OCI-LY3 (cell line): ENCODE data around the gene FOXO1.

Source experiments
- H2AFZ ChIP-seq: fragments of 200-600, 300-600 bp; shearing (Covaris generic); 2 replicates; pipeline ENCODE4 v1.6.0; 2014; ENCODE audit warnings: antibody characterized with exemption, low read depth, low read length
- H3K27ac ChIP-seq: fragments of 200-600, 300-600 bp; sonication (generic); 2 replicates; pipeline ENCODE4 v1.5.1; 2014; ENCODE audit warnings: mild to moderate bottlenecking, low read length, moderate library complexity, mixed read lengths
- H3K27me3 ChIP-seq: fragments of 200-600, 300-600 bp; sonication (generic); 2 replicates; pipeline ENCODE4 v1.6.1; 2014; ENCODE audit warnings: low read depth, low read length, mixed read lengths
- H3K36me3 ChIP-seq: fragments of 200-600, 300-600 bp; sonication (generic); replicated peaks from 2 replicates; pipeline ENCODE3; 2014; ENCODE audit warnings: low read depth, low read length, mixed read lengths
- H3K4me1 ChIP-seq: fragments of 300-600, 200-600 bp; sonication (generic); 2 replicates; pipeline ENCODE4 v1.6.1; 2014; ENCODE audit warnings: low read length, mixed read lengths
- H3K4me2 ChIP-seq: fragments of 200-600, 300-600 bp; sonication (generic); 2 replicates; pipeline ENCODE4 v1.6.1; 2014; ENCODE audit warnings: low read length, mixed read lengths
- H3K4me3 ChIP-seq: fragments of 300-600, 200-600 bp; sonication (generic); 2 replicates; pipeline ENCODE4 v1.5.1; 2014; ENCODE audit warnings: antibody characterized with exemption, mild to moderate bottlenecking, low read length, moderate library complexity
- H3K79me2 ChIP-seq: fragments of 300-600, 200-600 bp; shearing (Covaris generic); 2 replicates; pipeline ENCODE4 v1.6.1; 2014; ENCODE audit warnings: mild to moderate bottlenecking, low read length, mixed read lengths
- H3K9ac ChIP-seq: fragments of 300-600, 200-600 bp; shearing (Covaris generic); 2 replicates; pipeline ENCODE4 v1.6.0; 2014; ENCODE audit warnings: mild to moderate bottlenecking, low read length, moderate library complexity
- H3K9me3 ChIP-seq: fragments of 200-600, 300-600 bp; shearing (Covaris generic); 2 replicates; pipeline ENCODE4 v1.6.1; 2014; ENCODE audit warnings: low read length, mixed read lengths; ENCODE audit not compliant: insufficient read depth
- H4K20me1 ChIP-seq: fragments of 200-600, 300-600 bp; sonication (generic); 2 replicates; pipeline ENCODE4 v1.6.1; 2016; ENCODE audit warnings: low read length, mixed read lengths; ENCODE audit not compliant: insufficient read depth
- CTCF ChIP-seq: fragments of 200-600, 300-600 bp; sonication (generic); IDR thresholded peaks from 2 replicates; pipeline ENCODE4 v1.5.1; 2014; ENCODE audit warnings: antibody characterized with exemption, low read length, low read depth
- EZH2phosphoT487 ChIP-seq: fragments of 200-600 bp; shearing (Covaris generic); IDR thresholded peaks from 2 replicates; pipeline ENCODE4 v1.6.1; 2018; ENCODE audit warnings: antibody characterized with exemption, mixed run types, low read depth

FOXO1 gene

GRCh38 chr13:40558656-40559055, 107.8 kb downstream of the FOXO1 start:
- Histone ChIP-seq H3K36me3 (peaks cover 17% of the 10 kb centered on the region), H3K27ac (no peak overlapping the region), H3K9me3 (no peaks in the 10 kb centered on the region), H3K4me1 (no peaks in the 10 kb centered on the region), H3K9ac (no peak overlapping the region), H3K27me3 (no peaks in the 10 kb centered on the region), H3K79me2 (peaks cover 61% of the 10 kb centered on the region), H2AFZ (no peak overlapping the region), H3K4me2 (no peak overlapping the region), H4K20me1 (peaks cover 64% of the 10 kb centered on the region), H3K4me3 (no peak overlapping the region)
- TF ChIP-seq CTCF (no peak), EZH2phosphoT487 (no peak)

GRCh38 chr13:40556453-40556852, 110.0 kb downstream of the FOXO1 start:
- Histone ChIP-seq H3K79me2 (peaks cover 43% of the 10 kb centered on the region), H3K4me3 (no peak overlapping the region), H3K27ac (no peak overlapping the region), H3K9me3 (no peaks in the 10 kb centered on the region), H3K4me2 (no peak overlapping the region), H3K4me1 (no peaks in the 10 kb centered on the region), H4K20me1 (peaks cover 46% of the 10 kb centered on the region), H3K27me3 (no peaks in the 10 kb centered on the region), H3K36me3 (peaks cover 17% of the 10 kb centered on the region), H2AFZ (no peak overlapping the region), H3K9ac (no peak overlapping the region)
- no peak for TF ChIP-seq CTCF

- no peak overlapping the region for H3K4me2 ChIP-seq
- TF ChIP-seq EZH2phosphoT487, result no peak
- no peaks in the 10 kb centered on the region for H3K9me3 ChIP-seq
- H3K27me3 ChIP-seq, result no peaks in the 10 kb centered on the region
- H3K27ac ChIP-seq, result no peak overlapping the region
- H3K79me2 ChIP-seq, result peaks cover 19% of the 10 kb centered on the region
- no peak overlapping the region for H2AFZ ChIP-seq
- no peaks in the 10 kb centered on the region for H3K4me1 ChIP-seq
- peaks cover under 1% of the 10 kb centered on the region for H3K36me3 ChIP-seq
- no peak overlapping the region for H3K4me3 ChIP-seq
- H4K20me1 ChIP-seq, result peaks cover 23% of the 10 kb centered on the region
- H3K9ac ChIP-seq, result no peak overlapping the region
These were observed 113.1 kb downstream of the FOXO1 start for GRCh38 chr13:40553356-40553755.

- H3K4me1 ChIP-seq, result no peaks in the 10 kb centered on the region
- peaks cover 18% of the 10 kb centered on the region for H3K79me2 ChIP-seq
- no peak overlapping the region for H3K4me3 ChIP-seq
- no peak for TF ChIP-seq EZH2phosphoT487
- TF ChIP-seq CTCF, result no peak
- no peak overlapping the region for H3K27ac ChIP-seq
- H3K27me3 ChIP-seq, result no peaks in the 10 kb centered on the region
- no peaks in the 10 kb centered on the region for H3K9me3 ChIP-seq
- no peak overlapping the region for H3K9ac ChIP-seq
- H4K20me1 ChIP-seq, result peaks cover 21% of the 10 kb centered on the region
- no peak overlapping the region for H3K4me2 ChIP-seq
- no peaks in the 10 kb centered on the region for H3K36me3 ChIP-seq
- H2AFZ ChIP-seq, result no peak overlapping the region
These were observed 113.5 kb downstream of the FOXO1 start for GRCh38 chr13:40552895-40553294.

GRCh38 chr13:40550130-40550529, 116.3 kb downstream of the FOXO1 start:
- TF ChIP-seq CTCF, result no peak
- TF ChIP-seq EZH2phosphoT487, result no peak
- Histone ChIP-seq H4K20me1 (peaks cover 5% of the 10 kb centered on the region), H3K27me3 (no peaks in the 10 kb centered on the region), H3K4me3 (no peak overlapping the region), H2AFZ (no peak overlapping the region), H3K4me1 (no peaks in the 10 kb centered on the region), H3K27ac (no peak overlapping the region), H3K9ac (no peak overlapping the region), H3K4me2 (no peak overlapping the region), H3K36me3 (no peaks in the 10 kb centered on the region), H3K9me3 (no peaks in the 10 kb centered on the region), H3K79me2 (no peaks in the 10 kb centered on the region)
